Fibroblast of mammary gland (primary cell): ENCODE results near the gene NFATC1.
A peak's percentile ranks its signal among the peaks of the same experiment; 100 is the strongest.

ENCODE experiments used
- DNase-seq: peaks from one replicate; pipeline ENCODE4 v3.0.0-alpha.2; 2010; ENCODE audit warnings: low read depth
- H3K4me3 ChIP-seq: 2 replicates; pipeline ENCODE4 v1.5.1; 2011; ENCODE audit warnings: low read depth, mild to moderate bottlenecking, low read length, moderate library complexity; ENCODE audit not compliant: control insufficient read depth
- TF ChIP-seq, protein P1 (sequence below): conservative IDR thresholded peaks from 2 replicates; pipeline ENCODE4 v1.5.1; 2011; ENCODE audit warnings: low read depth, low read length, inconsistent platforms; ENCODE audit not compliant: control insufficient read depth, insufficient read depth

The NFATC1 gene

GRCh38 chr18:79496237-79496977 lies 100.7 kb downstream of the NFATC1 start:
- H3K4me3 ChIP-seq, result no peak overlapping the region
- no peak for DNase-seq
- TF ChIP-seq, protein P1, sequence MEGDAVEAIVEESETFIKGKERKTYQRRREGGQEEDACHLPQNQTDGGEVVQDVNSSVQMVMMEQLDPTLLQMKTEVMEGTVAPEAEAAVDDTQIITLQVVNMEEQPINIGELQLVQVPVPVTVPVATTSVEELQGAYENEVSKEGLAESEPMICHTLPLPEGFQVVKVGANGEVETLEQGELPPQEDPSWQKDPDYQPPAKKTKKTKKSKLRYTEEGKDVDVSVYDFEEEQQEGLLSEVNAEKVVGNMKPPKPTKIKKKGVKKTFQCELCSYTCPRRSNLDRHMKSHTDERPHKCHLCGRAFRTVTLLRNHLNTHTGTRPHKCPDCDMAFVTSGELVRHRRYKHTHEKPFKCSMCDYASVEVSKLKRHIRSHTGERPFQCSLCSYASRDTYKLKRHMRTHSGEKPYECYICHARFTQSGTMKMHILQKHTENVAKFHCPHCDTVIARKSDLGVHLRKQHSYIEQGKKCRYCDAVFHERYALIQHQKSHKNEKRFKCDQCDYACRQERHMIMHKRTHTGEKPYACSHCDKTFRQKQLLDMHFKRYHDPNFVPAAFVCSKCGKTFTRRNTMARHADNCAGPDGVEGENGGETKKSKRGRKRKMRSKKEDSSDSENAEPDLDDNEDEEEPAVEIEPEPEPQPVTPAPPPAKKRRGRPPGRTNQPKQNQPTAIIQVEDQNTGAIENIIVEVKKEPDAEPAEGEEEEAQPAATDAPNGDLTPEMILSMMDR, result no peak

DNA sequence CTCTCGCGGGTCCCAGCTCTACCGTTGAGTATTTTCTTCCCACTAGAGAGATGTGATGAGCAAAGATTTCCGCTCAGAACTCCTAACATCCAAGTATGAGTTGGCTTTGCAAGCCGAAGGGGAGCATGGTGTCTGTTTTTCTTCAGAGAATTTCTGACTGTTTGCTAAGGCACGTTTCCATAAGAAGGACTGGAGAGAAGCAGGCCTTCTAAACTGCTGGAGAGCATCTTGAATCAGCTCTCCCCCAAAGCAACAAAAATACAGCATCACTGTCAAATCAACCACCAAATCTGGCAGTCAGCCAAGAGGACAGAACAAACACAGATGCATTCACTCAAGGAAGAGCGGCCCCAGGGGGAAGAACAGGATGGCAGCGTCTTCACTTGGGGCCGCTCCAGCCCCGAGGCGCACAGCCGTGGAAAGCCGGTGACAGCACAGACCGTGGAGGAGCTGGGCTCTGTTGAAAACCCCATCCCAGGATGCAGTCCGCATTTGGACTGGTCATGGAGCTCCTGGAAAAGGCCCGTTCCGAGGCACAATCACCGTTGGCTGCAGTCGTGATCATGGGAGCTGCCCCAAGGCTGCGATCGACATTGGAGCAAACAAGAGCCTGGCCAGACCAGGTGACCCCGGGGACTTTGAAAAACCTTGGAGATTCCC lies 101.4 kb downstream of the NFATC1 start:
- TF ChIP-seq, protein P1, result no peak
- peak; percentile 51 for DNase-seq
- H3K4me3 ChIP-seq, result no peak overlapping the region

GRCh38 chr18:79497638-79498081 lies 101.9 kb downstream of the NFATC1 start:
- no peak for DNase-seq
- H3K4me3 ChIP-seq, result no peak overlapping the region
- TF ChIP-seq, protein P1, result no peak

DNA sequence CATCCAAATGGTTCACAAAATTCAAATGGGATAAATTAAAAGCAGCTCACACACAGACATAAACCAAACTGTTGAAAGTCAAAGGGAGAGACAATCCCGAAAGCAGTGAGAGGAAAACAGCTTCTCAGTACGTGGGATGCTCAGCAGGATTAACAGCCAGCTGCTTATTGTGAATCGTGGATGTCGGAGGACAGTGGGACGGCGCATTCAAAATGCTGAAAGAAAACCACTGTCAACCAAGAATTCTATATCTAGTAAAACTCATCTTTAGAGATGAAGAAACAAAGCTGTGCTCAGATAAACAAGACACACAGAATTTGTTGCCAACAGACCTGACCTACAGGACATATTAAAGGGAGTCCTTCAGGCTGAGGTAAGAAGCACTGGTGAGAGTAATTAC lies 102.9 kb downstream of the NFATC1 start:
- no peak for DNase-seq
- H3K4me3 ChIP-seq, result no peak overlapping the region
- TF ChIP-seq, protein P1, result no peak

DNA sequence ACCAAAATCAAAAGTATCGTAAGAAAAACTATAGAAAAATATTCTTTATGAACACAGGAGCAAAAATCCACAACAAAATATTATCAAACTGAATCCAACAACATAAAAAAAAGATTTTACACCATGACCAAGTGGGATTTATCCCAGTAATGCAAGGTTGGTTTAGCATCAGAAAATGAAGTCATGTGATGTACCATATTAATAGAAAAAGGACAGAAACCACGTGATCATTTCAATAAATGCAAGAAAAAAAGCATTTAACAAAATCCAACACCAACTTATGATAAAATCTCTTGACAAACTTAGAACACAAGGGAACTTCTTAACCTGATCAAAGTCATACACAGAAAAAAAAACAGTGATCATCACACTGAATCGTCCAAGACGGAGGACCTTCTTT lies 105.3 kb downstream of the NFATC1 start:
- TF ChIP-seq, protein P1, result no peak
- H3K4me3 ChIP-seq, result no peak overlapping the region
- DNase-seq, result no peak

DNA sequence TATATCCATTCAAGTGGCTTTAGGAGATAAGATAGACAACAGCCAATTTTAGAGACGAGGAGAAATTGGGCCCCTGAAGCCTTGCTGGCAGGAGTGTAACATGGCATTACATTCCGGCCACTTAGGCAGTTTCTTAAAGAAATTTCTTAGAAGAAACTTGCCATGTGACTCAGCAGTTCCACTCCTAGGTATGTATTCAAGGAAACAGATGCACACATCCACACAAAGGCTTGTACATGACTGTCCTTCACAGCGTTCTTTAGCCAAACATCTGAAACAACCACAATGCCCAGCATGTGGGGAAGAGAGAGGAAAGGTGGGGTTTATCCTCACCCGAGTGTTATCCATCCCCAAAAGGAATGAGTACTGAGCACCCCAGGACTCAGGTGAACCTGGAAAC lies 107.1 kb downstream of the NFATC1 start:
- H3K4me3 ChIP-seq, result no peak overlapping the region
- peak; percentile 2 for DNase-seq
- TF ChIP-seq, protein P1, result no peak
